HG03342 (cell line): ENCODE results near the gene SENP6.
"Not testable (repeated sequence)": the region's sequence is repeated elsewhere in the genome, so short reads cannot be mapped to it uniquely, and the experiment has no call there.

Source experiments
- ATAC-seq: cut with Tn5 transposase; IDR thresholded peaks from one replicate; pipeline ENCODE4 v1.9.1; 2021; ENCODE audit warnings: mild to moderate bottlenecking, moderate library complexity; ENCODE audit not compliant: unreplicated experiment

The SENP6 gene

DNA sequence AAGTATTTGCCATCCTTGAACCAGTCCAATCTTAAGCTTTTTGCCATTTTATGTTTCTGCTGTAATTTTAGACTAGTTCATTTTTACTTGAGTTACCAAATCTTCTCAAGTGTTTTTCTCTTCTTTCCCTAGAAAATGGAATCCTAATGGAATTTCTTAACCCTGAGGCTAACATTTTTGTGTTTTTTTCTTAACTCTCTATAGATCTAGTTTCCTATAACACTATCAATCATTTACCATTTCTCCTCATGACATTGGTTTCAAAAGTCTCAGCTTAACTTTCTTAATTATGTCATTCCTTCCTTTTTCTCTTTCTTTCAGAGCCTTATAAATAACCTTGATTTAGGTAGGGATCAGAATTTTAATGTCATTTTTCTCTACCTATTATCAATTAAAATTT lies 54.8 kb downstream of the SENP6 start:
- no peak for ATAC-seq

DNA sequence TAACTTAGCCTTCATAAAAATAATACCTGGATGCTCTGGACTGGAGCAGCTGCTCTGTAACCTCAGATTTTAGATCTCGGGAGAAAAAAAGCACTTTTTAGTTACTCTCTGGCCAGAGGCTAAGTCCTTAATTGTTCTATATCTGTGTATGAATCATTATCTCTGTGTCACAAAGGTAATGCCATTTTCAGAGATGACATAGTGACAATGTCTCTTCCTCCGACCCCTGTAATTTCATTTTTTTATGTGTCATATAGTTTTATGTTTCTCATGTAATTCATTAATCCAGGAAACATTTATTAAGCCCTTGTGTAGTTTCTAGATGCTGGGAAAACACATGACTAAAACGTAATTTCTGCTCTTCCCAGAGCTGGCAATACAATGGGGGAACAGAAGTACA lies 55.6 kb downstream of the SENP6 start:
- ATAC-seq = no peak

GRCh38 chr6:75666592-75666991 lies 64.9 kb downstream of the SENP6 start:
- ATAC-seq = no peak

GRCh38 chr6:75673884-75674283 lies 72.2 kb downstream of the SENP6 start:
- ATAC-seq = no peak

DNA sequence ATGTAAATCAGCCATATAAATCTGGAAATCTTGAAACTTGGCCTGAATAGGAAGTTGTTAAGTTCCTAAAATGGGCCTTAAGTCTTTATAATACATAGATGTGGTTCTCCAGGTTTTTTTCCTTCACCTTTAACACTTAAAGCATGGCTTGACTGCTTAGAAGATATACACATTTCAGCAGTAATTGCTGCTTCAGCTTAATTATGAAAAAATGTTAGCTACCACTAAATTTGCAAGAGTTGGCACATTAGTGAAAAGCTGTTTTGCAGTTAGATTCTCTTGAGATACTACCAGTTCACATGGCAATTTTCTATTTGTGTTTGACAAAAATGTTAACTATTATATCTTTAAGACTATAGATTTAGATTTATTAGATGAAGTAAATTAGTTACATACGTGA lies 74.7 kb downstream of the SENP6 start:
- no peak for ATAC-seq

GRCh38 chr6:75682548-75682947 lies 80.9 kb downstream of the SENP6 start:
- ATAC-seq = not testable (repeated sequence)

DNA sequence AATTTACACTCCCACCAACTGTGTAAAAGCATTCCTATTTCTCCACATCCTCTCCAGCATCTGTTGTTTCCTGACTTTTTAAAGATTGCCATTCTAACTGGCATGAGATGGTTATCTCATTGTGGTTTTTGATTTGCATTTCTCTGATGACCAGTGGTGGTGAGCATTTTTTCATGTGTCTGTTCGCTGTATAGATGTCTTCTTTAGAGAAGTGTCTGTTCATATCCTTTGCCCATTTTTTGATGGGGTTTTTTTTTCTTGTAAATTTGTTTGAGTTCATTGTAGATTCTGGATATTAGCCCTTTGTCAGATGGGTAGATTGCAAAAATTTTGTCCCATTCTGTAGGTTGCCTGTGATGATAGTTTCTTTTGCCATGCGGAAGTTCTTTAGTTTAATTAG lies 81.3 kb downstream of the SENP6 start:
- ATAC-seq = not testable (repeated sequence)

GRCh38 chr6:75687535-75687934 lies 85.9 kb downstream of the SENP6 start:
- not testable (repeated sequence) for ATAC-seq

DNA sequence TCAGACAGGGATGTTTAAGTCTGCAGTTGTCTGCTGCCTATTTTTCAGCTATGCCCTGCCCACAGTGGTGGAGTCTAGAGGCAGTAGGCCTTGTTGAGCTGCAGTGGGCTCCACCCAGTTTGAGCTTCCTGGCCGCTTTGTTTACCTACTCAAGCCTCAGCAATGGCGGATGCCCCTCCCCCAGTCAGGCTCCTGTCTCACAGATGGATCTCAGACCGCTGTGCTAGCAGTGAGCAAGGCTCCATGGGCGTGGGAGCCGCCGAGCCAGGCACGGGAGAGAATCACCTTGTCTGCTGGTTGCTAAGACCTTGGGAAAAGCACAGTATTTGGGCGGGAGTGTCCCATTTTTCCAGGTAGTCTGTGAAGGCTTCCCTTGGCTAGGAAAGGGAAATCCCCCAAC lies 86.3 kb downstream of the SENP6 start:
- ATAC-seq = not testable (repeated sequence)

DNA sequence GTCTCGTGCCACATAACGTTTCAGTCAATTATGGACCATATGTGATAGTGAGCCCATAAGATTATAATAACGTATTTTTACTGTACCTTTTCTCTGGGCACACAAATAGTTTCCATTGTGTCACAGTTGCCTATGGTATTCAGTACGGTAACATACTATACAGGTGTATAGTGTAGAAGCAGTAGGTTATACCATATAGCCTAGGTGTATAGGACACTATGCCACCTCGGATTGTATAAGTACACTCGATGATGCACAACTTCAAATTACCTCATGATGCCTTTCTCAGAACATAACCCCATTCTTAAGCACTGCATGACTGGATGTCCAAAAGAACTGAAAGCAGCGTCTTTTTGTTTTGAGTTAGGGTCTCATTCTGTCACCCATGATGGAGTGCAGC lies 87.9 kb downstream of the SENP6 start:
- no peak for ATAC-seq

- ATAC-seq = no peak
Measured at GRCh38 chr6:75691012-75691411, 89.3 kb downstream of the SENP6 start.

DNA sequence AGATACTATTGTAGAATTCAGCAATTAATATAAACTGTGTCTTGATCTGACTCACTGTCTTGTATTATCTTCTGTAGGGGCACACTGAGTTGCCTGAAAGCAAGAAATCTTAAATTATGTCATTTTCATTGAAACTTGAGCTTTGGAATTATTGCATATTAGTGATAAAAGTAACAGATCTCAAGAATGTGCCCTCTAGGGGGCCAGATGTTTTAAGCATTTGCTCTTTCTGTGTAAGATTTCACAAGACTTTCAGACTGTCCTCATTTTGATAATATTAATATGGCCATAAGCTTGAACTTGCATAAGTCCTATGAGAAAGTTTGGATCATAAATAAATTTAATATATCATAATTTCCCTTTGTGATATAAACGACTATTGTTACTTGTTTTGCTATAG lies 91.9 kb downstream of the SENP6 start:
- ATAC-seq = no peak

GRCh38 chr6:75694406-75694805 lies 92.7 kb downstream of the SENP6 start:
- no peak for ATAC-seq

DNA sequence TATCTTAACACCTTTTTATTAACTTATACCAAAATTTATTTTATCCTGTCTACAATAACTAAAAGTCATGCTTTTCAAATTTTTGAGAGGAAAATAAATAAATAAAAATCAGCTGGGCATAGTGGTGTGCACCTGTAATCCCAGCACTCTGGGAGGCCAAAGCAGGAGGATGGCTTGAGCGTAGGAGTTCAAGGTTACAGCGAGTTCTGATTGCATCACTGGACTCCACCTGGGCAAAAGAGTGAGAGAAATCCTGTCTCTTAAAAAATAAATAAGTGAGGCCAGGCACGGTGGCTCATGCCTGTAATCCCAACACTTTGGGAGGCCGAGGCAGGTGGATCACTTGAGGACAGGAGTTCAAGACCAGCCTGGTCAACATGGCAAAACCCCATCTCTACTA lies 106.7 kb downstream of the SENP6 start:
- ATAC-seq = not testable (repeated sequence)

- ATAC-seq = no peak
Measured at GRCh38 chr6:75711173-75711572, 109.5 kb downstream of the SENP6 start.

GRCh38 chr6:75719133-75719532 lies 117.5 kb downstream of the SENP6 start:
- ATAC-seq = no peak

GRCh38 chr6:75723382-75723781 lies 121.7 kb downstream of the SENP6 start:
- no peak for ATAC-seq

DNA sequence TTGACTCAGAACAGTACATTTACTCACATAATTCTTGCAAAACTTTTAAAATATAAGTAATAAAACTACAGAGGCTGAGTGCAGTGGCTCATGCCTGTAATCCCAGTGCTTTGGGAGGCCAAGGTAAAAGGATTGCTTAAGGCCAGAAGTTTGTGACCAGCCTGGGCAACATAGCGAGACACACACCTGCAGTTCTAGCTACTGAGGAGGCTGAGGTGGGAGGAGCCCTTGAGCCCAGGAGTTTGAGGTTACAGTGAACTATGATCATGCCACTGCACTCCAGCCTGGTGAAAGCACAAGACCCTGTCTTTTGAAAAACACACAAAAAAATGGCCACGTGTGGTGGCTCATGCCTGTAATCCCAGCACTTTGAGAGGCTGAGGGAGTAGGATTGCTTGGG lies 125.5 kb downstream of the SENP6 start:
- ATAC-seq = no peak

DNA sequence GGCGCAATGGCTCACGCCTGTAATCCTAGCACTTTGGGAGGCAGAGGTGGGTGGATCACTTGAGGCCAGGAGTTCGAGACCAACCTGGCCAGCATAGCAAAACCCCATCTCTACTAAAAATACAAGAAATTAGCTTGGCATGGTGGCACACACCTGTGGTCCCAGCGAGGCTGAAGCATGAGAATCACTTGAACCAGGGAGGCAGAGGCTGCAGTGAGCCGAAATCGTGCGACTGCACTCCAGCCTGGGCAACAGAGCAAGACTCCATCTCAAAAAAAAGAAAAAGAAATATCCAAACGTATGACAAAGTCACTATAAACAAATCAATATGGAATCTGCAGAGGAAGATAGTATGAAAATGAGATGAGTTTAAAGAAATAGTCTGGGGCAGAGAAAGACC lies 129.3 kb downstream of the SENP6 start:
- not testable (repeated sequence) for ATAC-seq

GRCh38 chr6:75735491-75736186 lies 134.0 kb downstream of the SENP6 start:
- ATAC-seq = peak; percentile 97

DNA sequence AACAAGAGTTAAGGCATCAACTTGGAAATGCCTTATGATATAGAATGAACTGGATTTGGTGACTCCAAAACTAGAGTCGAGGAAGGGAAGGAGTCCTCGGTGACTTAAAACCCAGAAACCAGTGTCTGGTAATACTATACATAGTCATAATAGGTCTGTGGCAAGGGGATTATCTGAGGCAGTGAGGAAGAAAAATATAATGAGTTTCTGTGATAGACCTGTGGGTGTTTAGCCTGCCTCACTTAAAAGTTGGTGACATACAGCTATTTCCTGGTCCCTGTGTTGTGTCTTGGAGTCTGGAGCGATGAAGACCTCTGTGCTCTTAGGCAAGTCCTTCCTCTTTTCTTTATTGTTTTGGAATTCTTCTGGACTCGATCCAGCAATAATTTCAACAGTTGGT lies 142.3 kb downstream of the SENP6 start:
- ATAC-seq = no peak

DNA sequence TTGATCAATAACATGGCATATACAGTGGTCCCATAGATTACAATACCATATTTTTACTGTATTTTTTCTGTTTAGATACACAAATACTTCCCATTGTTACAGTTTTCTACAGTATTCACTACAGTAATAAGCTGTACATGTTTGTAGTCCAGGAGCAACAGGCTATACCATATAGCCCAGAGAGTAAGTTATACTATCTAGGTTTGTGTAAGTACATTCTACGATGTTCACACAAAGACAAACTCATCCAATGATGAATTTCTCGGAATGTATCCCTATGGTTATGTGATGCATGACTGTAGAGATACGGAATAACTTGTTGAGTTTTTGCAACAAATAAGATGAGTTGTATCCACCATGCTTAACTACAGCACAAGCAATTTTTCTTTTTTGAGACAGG lies 143.7 kb downstream of the SENP6 start:
- no peak for ATAC-seq

DNA sequence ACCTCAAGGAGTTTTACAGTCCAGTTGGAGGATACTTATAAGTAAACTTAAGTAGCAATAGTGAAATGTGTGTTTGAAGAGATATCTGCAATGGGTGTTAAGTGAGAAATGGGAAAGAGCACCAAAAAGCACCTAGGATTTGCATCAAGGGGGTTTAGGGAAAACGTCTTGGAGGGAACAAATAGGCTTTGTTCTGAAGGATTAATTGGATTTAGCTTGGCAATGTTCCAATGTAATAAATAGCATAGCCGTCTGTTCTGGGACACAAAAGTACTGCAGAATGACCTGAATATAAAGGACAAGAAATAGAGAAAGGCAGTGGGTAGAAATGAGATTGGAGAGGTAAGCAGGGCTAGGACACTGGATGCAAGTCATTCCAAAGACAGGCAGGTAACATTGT lies 144.5 kb downstream of the SENP6 start:
- ATAC-seq = no peak
